ENCODE results near the gene MYOCOS.
"Not testable (repeated sequence)": the region's sequence is repeated elsewhere in the genome, so short reads cannot be mapped to it uniquely, and the experiment has no call there.

DNA sequence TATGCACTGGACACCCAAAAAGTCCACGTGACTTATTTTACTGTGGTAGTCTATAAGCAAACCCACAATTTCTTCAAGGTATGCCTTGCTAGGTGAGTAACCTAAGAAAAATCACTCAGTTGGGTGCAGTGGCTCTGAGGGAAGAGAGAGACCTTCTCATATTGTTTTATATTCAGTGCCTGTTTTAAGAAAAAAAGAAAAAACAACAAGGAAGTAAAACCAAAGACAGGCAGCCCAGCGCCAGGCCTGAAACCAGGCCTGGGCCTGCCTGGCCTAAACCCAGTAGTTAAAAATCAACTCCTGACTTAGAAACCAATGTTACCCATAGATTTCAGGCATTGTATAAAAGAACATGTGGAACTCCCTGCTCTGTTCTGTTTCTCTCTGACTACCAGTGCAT is 21.7 kb upstream of the MYOCOS start:
- TF ChIP-seq, protein P1, sequence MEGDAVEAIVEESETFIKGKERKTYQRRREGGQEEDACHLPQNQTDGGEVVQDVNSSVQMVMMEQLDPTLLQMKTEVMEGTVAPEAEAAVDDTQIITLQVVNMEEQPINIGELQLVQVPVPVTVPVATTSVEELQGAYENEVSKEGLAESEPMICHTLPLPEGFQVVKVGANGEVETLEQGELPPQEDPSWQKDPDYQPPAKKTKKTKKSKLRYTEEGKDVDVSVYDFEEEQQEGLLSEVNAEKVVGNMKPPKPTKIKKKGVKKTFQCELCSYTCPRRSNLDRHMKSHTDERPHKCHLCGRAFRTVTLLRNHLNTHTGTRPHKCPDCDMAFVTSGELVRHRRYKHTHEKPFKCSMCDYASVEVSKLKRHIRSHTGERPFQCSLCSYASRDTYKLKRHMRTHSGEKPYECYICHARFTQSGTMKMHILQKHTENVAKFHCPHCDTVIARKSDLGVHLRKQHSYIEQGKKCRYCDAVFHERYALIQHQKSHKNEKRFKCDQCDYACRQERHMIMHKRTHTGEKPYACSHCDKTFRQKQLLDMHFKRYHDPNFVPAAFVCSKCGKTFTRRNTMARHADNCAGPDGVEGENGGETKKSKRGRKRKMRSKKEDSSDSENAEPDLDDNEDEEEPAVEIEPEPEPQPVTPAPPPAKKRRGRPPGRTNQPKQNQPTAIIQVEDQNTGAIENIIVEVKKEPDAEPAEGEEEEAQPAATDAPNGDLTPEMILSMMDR (IDR thresholded peaks at IDR 0.05): not testable (repeated sequence)
- TF ChIP-seq POLR2AphosphoS5 (IDR thresholded peaks at IDR 0.05; ENCODE audit: low read depth, low read length): not testable (repeated sequence)

Measured in Panc1 (cell line).